ENCODE data around the gene NEDD8. TPM values are rescaled to one million over a fixed set of nuclear protein-coding genes. Genes with fewer than 3 reads are reported as not detected.

The NEDD8 gene
- total RNA-seq, 6 experiments from 2014 or later: 60.0 to 72.9 (median 68.7) TPM

- H3K4me1 ChIP-seq: peaks cover 0 to 8% (median 0%) of the 10 kb centered on the region in 4 donors
- H3K27me3 ChIP-seq: no peaks in the 10 kb centered on the region
- no peaks in the 10 kb centered on the region for H3K9me3 ChIP-seq
- H3K27ac ChIP-seq: no peak overlapping the region
- intact Hi-C loops (cut with DNase I): no loop called here
- no peaks in the 10 kb centered on the region for H3K36me3 ChIP-seq
- TF ChIP-seq, protein P1, sequence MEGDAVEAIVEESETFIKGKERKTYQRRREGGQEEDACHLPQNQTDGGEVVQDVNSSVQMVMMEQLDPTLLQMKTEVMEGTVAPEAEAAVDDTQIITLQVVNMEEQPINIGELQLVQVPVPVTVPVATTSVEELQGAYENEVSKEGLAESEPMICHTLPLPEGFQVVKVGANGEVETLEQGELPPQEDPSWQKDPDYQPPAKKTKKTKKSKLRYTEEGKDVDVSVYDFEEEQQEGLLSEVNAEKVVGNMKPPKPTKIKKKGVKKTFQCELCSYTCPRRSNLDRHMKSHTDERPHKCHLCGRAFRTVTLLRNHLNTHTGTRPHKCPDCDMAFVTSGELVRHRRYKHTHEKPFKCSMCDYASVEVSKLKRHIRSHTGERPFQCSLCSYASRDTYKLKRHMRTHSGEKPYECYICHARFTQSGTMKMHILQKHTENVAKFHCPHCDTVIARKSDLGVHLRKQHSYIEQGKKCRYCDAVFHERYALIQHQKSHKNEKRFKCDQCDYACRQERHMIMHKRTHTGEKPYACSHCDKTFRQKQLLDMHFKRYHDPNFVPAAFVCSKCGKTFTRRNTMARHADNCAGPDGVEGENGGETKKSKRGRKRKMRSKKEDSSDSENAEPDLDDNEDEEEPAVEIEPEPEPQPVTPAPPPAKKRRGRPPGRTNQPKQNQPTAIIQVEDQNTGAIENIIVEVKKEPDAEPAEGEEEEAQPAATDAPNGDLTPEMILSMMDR (IDR thresholded peaks at IDR 0.05): no peak
- no peak for TF ChIP-seq POLR2A (IDR thresholded peaks at IDR 0.05)
- 84% methylated on average over 5 of the region's 5 CpGs for WGBS (ENCODE audit: insufficient coverage, low coverage, low lambda C conversion rate, missing lambda C conversion rate)
- no peak overlapping the region for H3K4me3 ChIP-seq
- DNase-seq (no peak), ATAC-seq (no peak)
Measured at GRCh38 chr14:24278424-24278823, 46.3 kb upstream of the NEDD8 start.

- Histone ChIP-seq H3K27ac (no peak overlapping the region), H3K9me3 (no peaks in the 10 kb centered on the region), H3K4me1 (peaks cover 0 to 13% (median 0%) of the 10 kb centered on the region in 4 donors), H3K4me3 (no peak overlapping the region), H3K36me3 (no peaks in the 10 kb centered on the region), H3K27me3 (no peaks in the 10 kb centered on the region)
- TF ChIP-seq, protein P1 (IDR thresholded peaks at IDR 0.05): no peak
- TF ChIP-seq POLR2A (IDR thresholded peaks at IDR 0.05): no peak
- intact Hi-C loops (cut with DNase I): no loop called here
- ATAC-seq: peak; percentile 17 to 51 (median 39)
- 58% methylated on average over 7 of the region's 11 CpGs for WGBS (ENCODE audit: insufficient coverage, low coverage, low lambda C conversion rate, missing lambda C conversion rate)
- no peak for DNase-seq
Measured at GRCh38 chr14:24277606-24278321, 45.6 kb upstream of the NEDD8 start.

GRCh38 chr14:24277071-24277470 is 44.9 kb upstream of the NEDD8 start:
- DNase-seq (no peak), ATAC-seq (peak in 1 of 4 donors; percentile 3)
- Histone ChIP-seq H3K27me3 (no peaks in the 10 kb centered on the region), H3K4me3 (no peak overlapping the region), H3K36me3 (no peaks in the 10 kb centered on the region), H3K9me3 (no peaks in the 10 kb centered on the region), H3K27ac (no peak overlapping the region), H3K4me1 (peaks cover 0 to 13% (median 0%) of the 10 kb centered on the region in 4 donors)
- 74% methylated on average over 5 of the region's 6 CpGs for WGBS (ENCODE audit: insufficient coverage, low coverage, low lambda C conversion rate, missing lambda C conversion rate)
- intact Hi-C loops (cut with DNase I): no loop called here
- TF ChIP-seq POLR2A (IDR thresholded peaks at IDR 0.05): no peak
- TF ChIP-seq, protein P1 (IDR thresholded peaks at IDR 0.05): no peak

- DNase-seq (no peak), ATAC-seq (no peak)
- H3K27me3 ChIP-seq: no peaks in the 10 kb centered on the region
- intact Hi-C loops (cut with DNase I): no loop called here
- no peak overlapping the region for H3K4me3 ChIP-seq
- peaks cover 0 to 1% (median 0%) of the 10 kb centered on the region in 4 donors for H3K36me3 ChIP-seq
- TF ChIP-seq, protein P1 (IDR thresholded peaks at IDR 0.05): no peak
- TF ChIP-seq POLR2A (IDR thresholded peaks at IDR 0.05): no peak
- H3K27ac ChIP-seq: no peak overlapping the region
- 54% methylated on average over 3 of the region's 3 CpGs for WGBS (ENCODE audit: insufficient coverage, low coverage, low lambda C conversion rate, missing lambda C conversion rate)
- H3K9me3 ChIP-seq: no peaks in the 10 kb centered on the region
- H3K4me1 ChIP-seq: peaks cover 0 to 13% (median 1%) of the 10 kb centered on the region in 4 donors
Measured at GRCh38 chr14:24274101-24274543, 42.0 kb upstream of the NEDD8 start.

All from right lobe of liver (tissue), 6 donors.